ENCODE results near the gene GRPEL2. TPM values are rescaled to one million over a fixed set of nuclear protein-coding genes. Genes with fewer than 3 reads are reported as not detected.

Gene GRPEL2
- total RNA-seq, 1 donor from 2014 or later: 22.6 TPM

GRCh38 chr5:149322518-149322917 lies 22.8 kb upstream of the GRPEL2 start:
- no peak for DNase-seq (ENCODE audit: extremely low spot score, unreplicated experiment)
- TF ChIP-seq, protein P1, sequence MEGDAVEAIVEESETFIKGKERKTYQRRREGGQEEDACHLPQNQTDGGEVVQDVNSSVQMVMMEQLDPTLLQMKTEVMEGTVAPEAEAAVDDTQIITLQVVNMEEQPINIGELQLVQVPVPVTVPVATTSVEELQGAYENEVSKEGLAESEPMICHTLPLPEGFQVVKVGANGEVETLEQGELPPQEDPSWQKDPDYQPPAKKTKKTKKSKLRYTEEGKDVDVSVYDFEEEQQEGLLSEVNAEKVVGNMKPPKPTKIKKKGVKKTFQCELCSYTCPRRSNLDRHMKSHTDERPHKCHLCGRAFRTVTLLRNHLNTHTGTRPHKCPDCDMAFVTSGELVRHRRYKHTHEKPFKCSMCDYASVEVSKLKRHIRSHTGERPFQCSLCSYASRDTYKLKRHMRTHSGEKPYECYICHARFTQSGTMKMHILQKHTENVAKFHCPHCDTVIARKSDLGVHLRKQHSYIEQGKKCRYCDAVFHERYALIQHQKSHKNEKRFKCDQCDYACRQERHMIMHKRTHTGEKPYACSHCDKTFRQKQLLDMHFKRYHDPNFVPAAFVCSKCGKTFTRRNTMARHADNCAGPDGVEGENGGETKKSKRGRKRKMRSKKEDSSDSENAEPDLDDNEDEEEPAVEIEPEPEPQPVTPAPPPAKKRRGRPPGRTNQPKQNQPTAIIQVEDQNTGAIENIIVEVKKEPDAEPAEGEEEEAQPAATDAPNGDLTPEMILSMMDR (conservative IDR thresholded peaks at IDR 0.05): no peak
- H3K27me3 Mint-ChIP-seq: no peaks in the 10 kb centered on the region

GRCh38 chr5:149323210-149323609 lies 22.1 kb upstream of the GRPEL2 start:
- H3K4me3 Mint-ChIP-seq: no peak overlapping the region
- no peaks in the 10 kb centered on the region for H3K9me3 Mint-ChIP-seq
- peak overlapping the region; percentile 66 for H3K27ac Mint-ChIP-seq
- H3K27me3 Mint-ChIP-seq: no peaks in the 10 kb centered on the region
- DNase-seq (ENCODE audit: extremely low spot score, unreplicated experiment): no peak
- peaks cover 36% of the 10 kb centered on the region for H3K4me1 Mint-ChIP-seq (ENCODE audit: unreplicated experiment)
- no peaks in the 10 kb centered on the region for H3K36me3 Mint-ChIP-seq
- TF ChIP-seq, protein P1 (conservative IDR thresholded peaks at IDR 0.05): no peak

More at GRCh38 chr5:149322518-149322917, 22.8 kb upstream of the GRPEL2 start:
- Mint-ChIP-seq H3K4me1 (ENCODE audit: unreplicated experiment) (peaks cover 36% of the 10 kb centered on the region), H3K27ac (peak overlapping the region; percentile 66), H3K4me3 (peak overlapping the region; percentile 25), H3K9me3 (no peaks in the 10 kb centered on the region), H3K36me3 (no peaks in the 10 kb centered on the region)

DNA sequence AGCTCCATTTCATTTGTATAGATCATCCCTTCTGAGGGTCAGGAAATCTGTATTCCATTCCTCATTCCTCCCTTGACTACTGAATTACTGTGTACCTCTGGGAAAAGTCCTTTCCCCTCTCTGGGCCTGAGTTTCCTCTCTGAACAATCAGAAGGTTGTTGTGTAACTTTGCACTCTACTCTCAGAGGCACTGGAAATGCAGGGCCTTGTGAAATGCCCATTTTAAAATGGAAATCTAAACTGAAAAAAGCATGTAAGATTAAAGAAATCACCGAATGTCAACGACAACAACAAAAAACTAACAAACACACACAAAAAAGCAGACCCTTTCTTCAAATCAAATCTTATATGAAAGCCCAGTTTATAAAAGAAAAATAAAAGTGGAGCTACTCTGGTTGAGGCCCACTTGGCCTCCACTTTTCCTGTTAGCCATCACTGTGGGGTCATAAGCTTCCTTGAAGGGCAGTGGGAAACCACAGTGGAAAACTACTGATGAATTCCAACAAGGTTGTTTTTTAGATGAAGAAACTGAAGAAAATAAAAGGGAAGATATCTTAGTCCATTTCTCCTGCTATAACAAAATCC lies 21.6 kb upstream of the GRPEL2 start:
- peak overlapping the region; percentile 66 for H3K27ac Mint-ChIP-seq
- TF ChIP-seq, protein P1 (conservative IDR thresholded peaks at IDR 0.05): no peak
- peaks cover 36% of the 10 kb centered on the region for H3K4me1 Mint-ChIP-seq (ENCODE audit: unreplicated experiment)
- H3K36me3 Mint-ChIP-seq: no peaks in the 10 kb centered on the region
- H3K9me3 Mint-ChIP-seq: no peaks in the 10 kb centered on the region
- H3K4me3 Mint-ChIP-seq: no peak overlapping the region
- no peaks in the 10 kb centered on the region for H3K27me3 Mint-ChIP-seq
- DNase-seq (ENCODE audit: extremely low spot score, unreplicated experiment): no peak

DNA sequence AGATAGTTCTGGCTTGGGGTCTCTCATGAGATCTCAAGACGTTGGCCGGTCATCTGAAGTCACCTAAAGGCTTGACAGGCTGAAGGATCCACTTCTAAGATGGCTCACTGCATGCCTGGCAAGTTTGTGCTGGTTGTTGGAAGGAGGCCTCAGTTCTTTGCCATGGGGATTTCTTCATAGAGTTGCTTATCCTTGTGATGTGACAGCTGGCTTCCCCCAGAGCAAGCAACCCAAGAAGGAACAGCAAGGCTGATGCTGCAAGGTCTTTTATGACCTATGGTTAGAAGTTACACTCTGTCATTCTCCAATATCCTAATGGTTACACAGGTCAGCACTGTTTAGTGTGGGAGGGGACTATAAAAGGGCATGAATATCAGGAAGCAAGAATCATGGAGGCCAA lies 20.7 kb upstream of the GRPEL2 start:
- H3K27me3 Mint-ChIP-seq: no peaks in the 10 kb centered on the region
- TF ChIP-seq, protein P1 (conservative IDR thresholded peaks at IDR 0.05): no peak
- H3K4me3 Mint-ChIP-seq: no peak overlapping the region
- no peak overlapping the region for H3K27ac Mint-ChIP-seq
- no peak for DNase-seq (ENCODE audit: extremely low spot score, unreplicated experiment)
- H3K9me3 Mint-ChIP-seq: no peaks in the 10 kb centered on the region
- H3K4me1 Mint-ChIP-seq (ENCODE audit: unreplicated experiment): peaks cover 36% of the 10 kb centered on the region
- H3K36me3 Mint-ChIP-seq: no peaks in the 10 kb centered on the region

- H3K27me3 Mint-ChIP-seq: no peaks in the 10 kb centered on the region
- H3K9me3 Mint-ChIP-seq: no peaks in the 10 kb centered on the region
- no peak overlapping the region for H3K27ac Mint-ChIP-seq
- no peak overlapping the region for H3K4me3 Mint-ChIP-seq
- H3K36me3 Mint-ChIP-seq: no peaks in the 10 kb centered on the region
- H3K4me1 Mint-ChIP-seq (ENCODE audit: unreplicated experiment): peaks cover 33% of the 10 kb centered on the region
- no peak for DNase-seq (ENCODE audit: extremely low spot score, unreplicated experiment)
- TF ChIP-seq, protein P1 (conservative IDR thresholded peaks at IDR 0.05): no peak
Measured at GRCh38 chr5:149325166-149325735, 20.0 kb upstream of the GRPEL2 start.
